NCI-H1930 (cell line): ENCODE measurements around the gene PTPRN2.

Experiments used
- DNase-seq, 2 experiments: peaks; one replicate each; lab custom pipeline; 2025; lab: John Stamatoyannopoulos, UW

The PTPRN2 gene

DNA sequence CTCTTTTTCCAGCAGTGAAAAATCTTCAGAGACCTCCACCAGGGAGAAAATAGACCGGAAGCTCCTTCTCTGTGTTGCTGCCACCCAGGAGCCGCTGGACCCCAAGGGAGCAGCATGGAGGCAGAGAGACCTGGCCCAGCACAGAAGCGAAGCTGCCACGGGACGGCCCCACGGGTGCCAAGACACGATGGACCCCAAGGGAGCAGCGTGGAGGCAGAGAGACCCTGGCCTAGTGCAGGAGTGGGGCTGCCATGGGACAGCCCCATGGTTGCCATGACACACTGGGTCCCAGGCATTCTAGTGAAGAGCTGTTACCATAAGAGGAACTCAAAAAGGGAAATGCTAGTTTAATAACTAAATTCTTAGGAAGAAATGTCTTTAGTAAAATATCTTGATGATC lies 186.3 kb downstream of the PTPRN2 start:
- DNase-seq = no peak

DNA sequence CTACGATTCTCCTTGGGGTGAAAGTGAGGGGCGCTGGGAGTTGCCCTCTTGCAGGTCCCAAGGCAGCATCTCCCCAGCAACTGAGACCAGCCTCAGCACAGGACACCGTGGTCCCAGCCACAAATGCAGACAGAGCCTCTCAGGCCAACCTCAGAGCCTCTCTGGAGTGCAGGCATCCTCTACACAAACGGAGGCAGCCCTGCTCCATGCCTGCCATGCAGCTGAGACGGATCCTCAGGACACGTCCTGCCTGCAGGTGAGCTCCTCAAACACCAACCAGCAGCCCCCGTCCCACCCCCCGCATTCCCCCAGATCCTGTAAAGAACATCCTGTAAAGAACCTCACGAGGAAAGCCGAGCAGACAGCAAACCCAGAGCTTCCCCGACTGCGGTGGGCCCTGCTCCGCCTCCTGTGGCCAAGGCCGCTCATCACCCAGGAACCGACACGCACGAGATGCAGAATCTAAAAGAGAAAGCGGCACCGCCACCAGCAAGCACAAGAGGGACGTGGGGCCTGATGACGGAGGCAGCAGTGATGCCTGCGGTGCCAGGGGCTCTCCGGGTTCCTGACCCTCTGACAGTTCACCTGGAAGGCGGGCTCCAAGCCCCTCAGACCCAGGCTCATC lies 186.9 kb downstream of the PTPRN2 start:
- DNase-seq = no peak

DNA sequence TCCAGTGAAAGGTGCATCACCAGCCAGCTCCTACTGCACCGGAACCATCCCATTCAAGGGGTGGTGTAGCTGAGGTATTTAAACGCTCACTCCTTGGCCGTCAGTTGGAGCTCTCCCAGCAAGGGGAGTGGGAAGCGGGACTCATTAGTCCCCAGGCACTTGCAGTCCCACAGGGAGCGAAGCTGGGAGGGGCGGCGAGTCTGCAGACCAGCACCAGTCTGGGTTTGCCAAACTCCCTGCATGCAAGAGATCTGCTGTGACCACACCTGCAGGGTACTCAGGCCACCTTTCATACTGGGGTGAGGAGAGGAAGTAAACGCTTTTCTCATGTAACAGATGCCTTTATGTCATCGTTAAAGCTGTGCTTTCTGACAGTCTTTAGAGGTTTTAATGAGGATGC lies 187.9 kb downstream of the PTPRN2 start:
- no peak for DNase-seq

DNA sequence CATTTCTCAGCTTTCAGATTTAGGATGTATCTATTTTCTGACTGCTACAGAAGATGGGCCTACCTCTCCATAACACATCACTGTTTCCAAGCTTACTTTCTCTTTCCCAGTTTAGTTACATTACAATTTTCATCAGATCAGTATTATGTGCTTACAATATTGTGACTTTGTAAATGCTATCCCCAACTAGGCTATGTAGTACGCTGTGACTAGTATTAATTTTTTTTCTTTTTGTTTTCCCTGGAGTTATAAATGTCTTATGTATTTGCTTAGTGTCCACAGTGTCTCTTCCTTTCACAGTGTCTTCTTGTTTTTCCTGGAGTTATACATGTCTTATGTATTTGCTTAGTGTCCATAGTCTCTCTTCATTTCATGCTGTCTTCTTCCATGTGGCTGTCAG lies 188.9 kb downstream of the PTPRN2 start:
- no peak for DNase-seq

DNA sequence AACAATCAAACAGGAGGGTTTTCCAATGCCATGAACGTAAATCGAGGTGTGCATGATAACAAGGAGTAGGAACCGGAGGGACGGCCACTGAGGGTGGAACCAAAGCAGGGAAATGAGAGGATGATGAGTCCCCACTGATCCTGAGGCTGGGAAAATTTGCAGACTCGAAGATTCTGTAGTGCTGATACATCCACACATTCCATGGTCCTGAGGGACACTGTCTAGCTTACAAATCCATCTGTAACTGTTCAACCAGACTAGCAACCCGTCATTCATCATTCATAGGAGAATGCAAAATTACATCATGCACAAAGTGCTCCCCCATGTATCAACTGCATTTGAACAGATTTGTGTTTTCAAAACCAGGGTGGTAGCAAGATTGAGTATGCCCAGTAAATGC lies 189.7 kb downstream of the PTPRN2 start:
- no peak for DNase-seq

DNA sequence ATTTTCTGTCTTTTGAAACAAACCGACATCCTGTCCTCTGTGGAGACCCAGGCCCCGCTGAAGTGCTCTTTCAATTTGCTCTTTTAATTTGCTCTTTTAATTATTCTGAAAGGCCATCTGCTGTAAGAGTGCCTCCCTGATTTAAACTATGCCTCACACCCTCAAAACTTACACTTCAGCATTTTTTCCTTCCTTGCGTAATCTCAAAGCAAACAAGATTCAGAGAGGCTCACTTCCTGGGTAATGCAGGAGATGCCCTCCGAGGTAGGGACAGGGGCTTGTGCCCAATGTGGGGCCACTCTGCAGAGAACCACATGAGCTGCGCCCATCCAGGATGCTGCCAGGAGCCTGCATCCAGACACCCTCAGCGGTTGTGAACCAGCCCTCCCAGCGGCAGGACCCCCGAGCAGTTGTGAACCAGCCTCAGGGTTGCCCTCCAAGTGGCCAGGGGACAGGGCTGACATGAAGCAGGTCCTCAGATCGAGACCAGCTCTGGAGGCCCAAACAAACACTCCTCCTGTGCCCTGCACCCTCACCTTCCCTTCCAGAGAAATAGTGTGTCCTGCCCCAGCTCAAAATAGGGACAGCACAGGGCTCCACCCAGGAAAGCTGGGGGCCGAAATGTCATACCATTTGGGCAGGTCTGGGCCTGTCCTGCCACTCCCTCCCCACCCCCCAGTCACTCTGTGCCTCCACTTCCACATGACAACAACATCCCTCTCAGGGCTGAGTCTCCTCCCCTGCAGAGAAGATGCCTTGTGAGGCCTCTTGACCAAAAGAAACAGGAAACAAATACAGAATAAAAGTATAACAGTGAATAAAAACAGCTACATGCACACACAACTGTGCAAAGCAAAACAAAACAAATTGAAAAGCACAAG lies 190.4 kb downstream of the PTPRN2 start:
- no peak for DNase-seq

DNA sequence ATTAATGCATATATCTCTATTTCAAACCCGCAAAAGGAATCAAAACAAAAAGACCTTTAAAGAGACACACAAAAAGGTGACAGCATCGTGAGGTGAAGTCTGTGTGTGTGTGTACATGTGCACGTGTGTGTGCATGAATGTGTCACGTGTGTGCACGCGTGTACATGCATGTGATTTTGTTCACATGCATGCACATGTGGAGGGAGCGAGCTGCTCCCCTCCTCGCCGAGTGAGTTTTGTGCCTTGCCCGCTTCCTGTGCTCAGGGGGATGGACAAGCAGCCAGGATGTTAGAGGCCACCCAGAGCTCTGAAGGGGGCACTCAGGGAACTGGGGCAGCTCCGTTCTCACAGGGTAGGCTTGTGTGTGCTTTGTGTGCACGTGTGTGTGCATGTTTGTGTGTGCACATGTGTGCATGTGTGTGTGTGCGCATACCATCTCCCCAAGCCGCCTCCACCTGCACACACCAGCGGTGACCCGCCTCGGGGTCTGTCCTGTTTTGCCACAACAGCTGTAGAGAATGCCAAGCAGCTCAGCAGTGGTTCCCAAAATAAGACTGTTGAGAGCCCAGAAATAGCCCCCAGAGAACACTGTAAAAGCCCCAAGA lies 191.2 kb downstream of the PTPRN2 start:
- no peak for DNase-seq

DNA sequence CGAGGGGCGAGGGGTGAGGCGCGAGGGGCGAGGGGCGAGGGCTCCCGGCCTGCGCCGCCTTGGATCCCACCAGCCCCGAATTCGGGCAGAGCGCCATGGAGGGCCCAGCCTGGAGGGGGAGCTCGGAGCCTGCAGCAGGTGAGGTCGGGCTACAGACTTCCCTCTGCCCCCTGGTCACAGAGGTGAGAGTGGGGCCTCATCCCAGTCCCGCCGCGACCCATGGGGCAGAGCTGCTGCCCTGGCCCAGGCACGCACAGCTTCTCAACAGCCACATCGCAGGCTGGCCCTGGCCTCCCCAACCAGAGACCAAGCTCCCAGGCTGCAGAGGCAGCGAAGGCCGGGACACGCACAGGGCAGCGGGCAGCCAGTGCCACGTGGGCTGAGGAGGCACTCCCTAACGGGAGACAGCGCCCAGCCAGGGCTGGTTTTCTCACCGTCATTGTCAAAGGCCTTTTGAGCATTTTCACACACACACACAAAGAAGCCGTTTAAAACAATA lies 191.8 kb downstream of the PTPRN2 start:
- no peak for DNase-seq

DNA sequence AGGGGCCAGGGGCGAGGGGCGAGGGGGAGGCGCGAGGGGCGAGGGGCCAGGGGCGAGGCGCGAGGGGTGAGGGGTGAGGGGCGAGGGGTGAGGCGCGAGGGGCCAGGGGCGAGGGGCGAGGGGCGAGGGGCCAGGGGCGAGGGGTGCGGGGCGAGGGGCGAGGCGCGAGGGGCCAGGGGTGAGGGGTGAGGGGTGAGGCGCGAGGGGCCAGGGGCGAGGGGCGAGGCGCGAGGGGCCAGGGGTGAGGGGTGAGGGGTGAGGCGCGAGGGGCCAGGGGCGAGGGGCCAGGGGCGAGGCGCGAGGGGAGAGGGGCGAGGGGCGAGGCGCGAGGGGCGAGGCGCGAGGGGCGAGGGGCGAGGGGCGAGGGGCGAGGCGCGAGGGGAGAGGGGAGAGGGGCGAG lies 192.3 kb downstream of the PTPRN2 start:
- no peak for DNase-seq

DNA sequence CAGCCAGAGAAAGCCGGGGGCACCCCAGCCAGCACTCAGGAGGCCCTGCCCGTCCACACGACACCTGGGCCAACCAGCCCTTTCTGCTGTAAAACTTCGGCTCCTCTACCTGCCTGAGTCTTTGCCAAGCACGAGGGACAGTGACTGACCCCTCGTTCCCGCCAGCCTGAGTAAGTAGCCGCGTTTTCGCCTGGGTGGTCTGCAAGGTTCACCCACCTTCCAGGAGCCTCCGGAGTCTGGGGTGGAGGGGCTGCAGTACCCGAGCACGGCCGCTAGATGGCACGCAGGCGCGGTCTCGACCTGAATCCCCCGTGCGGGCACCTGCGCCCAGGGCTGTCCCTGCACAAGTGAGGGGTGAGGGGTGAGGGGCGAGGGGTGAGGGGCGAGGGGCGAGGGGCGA lies 192.7 kb downstream of the PTPRN2 start:
- no peak for DNase-seq

DNA sequence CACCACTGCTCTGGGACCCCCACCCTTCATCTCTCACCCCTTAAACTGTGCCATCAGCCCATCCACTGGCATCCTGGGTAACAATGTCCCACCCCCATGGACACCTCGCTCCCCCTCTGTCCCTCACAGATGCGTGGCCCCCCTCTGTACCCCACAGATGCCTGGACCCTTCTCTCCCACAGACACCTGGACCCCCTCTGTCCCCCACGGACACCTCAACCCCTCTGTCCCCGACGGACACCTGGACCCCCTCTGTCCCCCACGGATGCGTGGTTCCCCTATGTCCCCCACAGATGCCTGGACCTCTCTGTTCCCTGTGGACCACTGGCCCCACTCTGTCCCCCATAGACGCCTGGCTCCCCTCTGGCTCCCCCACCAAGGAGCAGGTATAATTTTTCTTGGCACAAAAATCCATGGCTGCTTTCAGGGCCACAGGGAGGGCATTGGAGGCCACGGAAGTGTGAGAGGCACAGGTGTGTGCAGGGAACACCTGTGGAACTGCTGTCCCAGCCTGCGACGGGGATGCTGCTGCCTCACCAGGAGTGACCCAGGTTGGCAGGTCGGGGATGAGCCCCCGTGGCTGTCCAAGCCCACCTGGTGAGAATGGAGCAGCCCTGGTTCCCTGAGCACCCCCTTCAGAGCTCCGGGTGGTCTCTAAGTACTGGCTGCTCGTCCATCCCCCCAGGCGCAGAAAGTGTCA lies 193.5 kb downstream of the PTPRN2 start:
- DNase-seq = no peak

DNA sequence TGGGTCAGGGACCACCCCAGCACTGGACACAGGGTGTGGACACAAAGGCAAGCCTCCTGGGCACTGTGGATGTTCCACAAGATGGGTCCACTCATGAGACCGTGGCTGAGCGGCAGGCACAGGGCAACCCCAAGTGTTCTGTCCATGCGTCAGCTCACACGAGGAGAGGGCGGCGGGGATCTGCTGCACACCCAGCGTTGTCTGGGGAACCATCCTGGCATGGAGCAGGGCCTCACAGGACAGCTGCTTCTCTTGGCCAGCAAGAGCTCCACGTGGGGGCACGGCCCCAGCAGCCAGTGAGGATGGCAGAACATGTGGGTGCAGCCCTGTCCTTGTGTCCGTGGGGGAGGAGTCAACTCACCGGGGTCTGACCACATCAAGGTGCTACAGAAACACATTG lies 195.4 kb downstream of the PTPRN2 start:
- DNase-seq = no peak

DNA sequence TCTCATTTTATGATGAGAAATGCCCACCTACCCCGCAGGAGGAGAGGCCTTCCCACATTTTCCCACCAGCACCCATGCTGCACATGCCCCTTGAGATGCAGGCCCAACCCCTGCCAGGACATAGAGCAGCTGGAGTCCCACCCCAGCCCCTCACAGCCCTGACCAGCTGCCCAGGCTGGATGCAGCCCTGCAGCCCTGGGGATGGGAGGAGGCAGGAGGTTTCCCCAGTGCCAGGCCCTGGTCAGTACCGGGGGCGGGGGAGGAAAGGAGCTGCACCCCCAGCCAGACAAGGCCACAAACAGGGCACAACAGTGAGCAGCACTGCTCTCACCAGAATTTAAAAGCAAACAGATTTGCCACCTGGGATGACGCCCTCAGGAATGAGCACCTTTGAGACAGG lies 196.1 kb downstream of the PTPRN2 start:
- no peak for DNase-seq

DNA sequence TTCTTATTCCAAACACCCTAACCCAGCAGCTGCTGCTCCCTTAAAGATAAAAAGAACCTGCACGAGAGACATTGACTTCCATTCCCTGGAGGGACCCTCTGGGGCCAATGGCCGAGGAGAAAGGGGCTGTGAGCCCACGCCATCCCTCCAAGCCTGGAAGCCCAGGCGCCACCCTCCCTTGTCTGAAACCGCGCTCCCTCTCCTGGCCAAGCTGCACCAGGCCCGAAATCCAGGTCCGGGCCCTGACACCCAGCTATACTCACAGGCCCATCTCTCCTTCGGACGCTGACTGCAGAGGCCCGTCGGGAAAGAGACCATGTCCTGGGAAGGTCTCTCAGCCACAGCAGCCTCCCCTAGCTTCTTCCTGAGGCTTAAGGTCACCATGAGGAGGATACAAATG lies 196.5 kb downstream of the PTPRN2 start:
- no peak for DNase-seq

DNA sequence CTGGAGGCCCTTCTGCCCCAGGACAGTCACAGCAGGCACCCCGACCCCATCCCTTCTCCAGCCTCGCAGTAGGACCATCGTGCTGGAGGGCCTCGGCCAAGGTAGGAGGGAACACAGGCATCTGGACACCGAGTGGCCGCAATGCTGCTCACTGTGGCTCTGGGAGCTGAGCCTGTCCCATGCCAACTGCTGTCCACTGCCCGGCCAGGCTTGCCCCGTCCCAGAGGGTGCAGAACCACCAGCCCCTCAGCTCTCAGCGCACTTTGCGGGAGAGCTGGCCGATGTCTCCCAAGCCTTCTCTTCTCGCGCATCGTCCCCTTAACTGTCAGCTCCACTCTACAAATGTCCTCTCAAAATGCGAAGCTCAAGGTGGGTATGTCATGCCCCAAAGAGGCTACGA lies 197.2 kb downstream of the PTPRN2 start:
- DNase-seq = no peak

DNA sequence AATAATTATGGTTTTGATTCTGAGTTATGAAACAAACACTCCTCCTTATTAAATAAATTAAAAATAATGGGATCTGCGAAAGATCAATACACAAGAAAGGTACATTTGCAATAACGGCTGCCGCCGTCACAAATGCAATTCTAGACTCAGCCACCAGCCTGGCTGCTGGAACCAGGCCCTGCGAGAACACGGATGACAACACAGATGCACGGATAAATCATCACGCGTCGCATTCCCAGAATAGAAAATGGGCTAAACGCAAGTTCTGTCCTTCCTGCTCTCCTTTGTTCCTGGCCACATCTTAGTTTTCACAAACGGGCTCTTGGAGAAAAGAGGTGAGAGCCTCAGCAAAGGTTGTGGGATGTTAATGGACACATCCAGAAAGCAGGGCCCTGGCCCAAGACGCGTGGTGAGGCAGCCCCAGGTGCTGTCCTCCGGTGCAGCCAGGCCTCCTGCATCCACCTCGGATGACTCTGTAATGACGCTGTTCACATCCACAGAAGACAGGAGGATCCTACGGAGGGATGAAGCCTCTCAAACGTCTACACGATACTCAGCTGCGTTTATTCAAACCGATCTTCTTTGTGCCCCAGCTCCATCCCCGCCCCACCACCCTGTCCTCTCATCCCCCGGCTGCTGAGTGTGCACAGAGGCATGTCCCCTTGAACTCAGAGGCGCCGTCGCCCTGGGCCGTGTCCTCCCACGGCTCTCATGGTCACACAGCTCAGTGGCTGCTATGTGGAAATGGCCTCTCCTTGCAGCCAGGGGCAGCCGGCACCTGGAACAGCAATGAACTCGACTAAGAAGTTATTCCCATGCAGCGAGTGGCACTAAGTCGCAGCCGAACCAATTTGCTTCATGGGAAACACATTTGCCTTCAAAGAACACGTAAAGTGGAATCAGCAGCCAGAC lies 197.9 kb downstream of the PTPRN2 start:
- no peak for DNase-seq

DNA sequence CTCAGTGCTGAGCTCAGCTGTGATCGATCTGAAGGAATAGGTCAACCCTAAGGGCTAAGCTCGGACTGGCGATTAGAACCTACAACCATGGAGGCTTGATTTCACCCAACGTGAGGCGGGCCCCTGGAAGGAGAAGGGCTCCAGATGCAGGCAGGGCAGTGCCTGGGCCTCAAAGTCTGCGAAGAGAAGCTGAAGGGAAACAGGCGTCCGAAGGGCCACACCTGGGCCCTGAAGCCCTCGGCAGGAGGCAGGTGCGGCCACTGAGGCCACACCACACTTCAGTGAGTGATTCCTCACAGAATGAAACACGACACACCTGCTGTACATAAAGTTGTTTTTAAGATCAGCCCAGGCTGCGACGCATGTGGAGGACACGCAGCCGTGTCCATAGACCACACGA lies 198.7 kb downstream of the PTPRN2 start:
- DNase-seq = no peak

DNA sequence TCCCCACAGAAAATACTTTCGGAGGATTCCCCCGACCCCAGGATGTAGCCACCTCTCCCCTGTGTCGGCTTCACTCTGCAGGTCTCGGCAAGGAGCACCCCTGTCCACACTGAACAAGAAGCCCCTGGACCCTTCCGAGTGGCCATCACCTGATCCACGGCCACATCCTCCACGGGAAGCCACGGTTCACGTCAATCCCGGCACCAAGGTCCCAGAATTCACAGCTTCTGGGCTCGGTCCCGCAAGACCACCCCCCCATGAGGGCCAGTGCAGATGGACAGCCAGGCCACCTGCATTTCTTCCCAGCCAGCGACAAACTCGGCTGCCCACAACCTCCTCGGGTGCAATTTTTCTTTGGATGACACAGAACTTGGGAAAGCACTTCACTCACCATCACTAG lies 199.6 kb downstream of the PTPRN2 start:
- DNase-seq = no peak

DNA sequence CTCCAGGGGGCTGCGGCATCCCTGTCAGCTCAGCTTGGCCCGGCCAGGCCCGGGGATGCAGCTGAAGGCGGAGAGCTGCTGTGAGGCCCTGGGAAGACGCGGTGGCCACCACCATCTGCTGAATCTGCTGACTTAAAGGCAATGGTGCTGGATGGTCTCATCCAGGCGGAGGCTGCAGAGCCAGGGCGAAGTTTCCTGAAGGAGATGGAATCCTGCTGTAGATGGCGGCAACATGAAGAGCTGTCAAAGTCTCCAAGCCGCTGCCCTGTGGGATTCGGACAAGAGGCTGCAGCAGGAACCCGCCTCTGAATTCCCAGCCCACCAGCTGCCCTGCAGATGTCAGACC lies 200.1 kb downstream of the PTPRN2 start:
- DNase-seq = no peak

DNA sequence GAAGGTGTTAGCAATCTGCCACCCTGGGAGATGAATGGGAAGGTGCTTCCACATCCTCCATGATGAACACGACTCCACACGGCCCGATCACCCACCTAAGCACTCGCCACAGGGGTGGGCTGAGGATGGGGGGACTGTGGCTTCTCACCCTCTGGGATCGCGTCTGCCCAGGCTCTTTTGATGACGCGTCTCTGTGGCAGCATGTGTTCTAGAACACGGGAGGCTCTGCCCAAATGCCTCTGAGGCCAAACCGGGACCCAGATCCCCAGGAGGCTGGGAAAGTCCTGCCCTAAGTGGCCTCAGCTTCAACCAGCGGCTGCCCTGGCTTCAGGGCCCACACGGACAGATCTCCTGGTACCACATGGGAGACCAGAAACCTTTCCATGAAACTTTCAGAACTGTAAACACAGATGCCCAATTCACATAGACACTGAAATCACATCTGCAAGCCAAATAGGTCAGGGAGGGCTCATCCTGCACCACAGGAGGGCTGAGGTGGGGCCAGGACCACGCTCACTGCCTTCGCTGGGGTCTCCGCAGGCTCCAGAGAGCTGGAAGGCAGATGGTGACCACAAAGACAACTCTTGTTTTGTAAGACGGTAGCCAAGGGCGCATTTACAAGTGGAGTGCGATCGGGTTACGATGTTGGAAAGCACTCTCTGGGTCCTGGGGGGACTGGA lies 200.6 kb downstream of the PTPRN2 start:
- no peak for DNase-seq

DNA sequence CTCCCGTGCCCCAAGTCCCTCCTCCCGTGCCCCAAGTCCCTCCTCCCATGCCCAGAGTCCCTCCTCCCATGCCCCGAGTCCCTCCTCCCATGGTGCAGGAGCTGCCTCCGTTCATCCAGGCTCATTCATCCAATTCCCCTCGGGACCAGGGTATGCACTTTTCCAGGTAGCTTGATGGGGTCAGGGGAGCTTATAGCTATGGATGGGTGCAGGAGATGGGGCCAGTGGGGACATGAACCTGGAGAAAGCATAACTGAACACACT lies 201.3 kb downstream of the PTPRN2 start:
- no peak for DNase-seq
